Astrocyte (in vitro differentiated cells and primary cell): ENCODE results near the gene PRKD1.

Experiments used
- EZH2 ChIP-seq: IDR thresholded peaks from 2 replicates; pipeline ENCODE4 v1.6.1; 2012; ENCODE audit warnings: mild to moderate bottlenecking, low read length, inconsistent platforms; ENCODE audit not compliant: insufficient read depth
- TF ChIP-seq, protein P1 (sequence below): IDR thresholded peaks from 2 replicates; pipeline ENCODE4 v1.5.1; 2011; ENCODE audit warnings: low read depth, mild to moderate bottlenecking, inconsistent platforms, low read length, moderate library complexity; ENCODE audit not compliant: insufficient read depth

DNA sequence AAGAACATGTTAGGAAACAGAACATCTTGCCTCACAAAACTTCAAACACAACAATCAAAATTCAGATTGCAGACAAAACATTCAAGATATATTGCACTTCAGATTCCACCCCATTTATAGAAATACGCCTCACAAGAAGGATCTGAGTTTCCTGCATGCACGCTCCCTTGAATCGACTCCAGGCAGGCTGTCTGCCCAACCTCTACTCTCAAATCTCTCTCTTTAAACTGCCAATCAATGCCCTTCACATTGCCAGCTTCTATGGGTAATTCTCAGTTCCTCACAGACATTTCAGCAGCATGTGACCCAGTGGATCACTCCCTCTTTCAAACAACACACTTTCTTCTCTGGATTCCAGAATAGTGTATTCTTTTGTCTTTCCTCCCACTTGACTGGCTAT, 184.1 kb downstream of the PRKD1 start:
- TF ChIP-seq, protein P1, sequence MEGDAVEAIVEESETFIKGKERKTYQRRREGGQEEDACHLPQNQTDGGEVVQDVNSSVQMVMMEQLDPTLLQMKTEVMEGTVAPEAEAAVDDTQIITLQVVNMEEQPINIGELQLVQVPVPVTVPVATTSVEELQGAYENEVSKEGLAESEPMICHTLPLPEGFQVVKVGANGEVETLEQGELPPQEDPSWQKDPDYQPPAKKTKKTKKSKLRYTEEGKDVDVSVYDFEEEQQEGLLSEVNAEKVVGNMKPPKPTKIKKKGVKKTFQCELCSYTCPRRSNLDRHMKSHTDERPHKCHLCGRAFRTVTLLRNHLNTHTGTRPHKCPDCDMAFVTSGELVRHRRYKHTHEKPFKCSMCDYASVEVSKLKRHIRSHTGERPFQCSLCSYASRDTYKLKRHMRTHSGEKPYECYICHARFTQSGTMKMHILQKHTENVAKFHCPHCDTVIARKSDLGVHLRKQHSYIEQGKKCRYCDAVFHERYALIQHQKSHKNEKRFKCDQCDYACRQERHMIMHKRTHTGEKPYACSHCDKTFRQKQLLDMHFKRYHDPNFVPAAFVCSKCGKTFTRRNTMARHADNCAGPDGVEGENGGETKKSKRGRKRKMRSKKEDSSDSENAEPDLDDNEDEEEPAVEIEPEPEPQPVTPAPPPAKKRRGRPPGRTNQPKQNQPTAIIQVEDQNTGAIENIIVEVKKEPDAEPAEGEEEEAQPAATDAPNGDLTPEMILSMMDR = no peak
- TF ChIP-seq EZH2 = no peak
